Astrocyte of the cerebellum (primary cell): ENCODE measurements around the gene DYNC1I1.

Experiments
- DNase-seq: peaks from one replicate; pipeline ENCODE4 v3.0.0-alpha.2; 2011; ENCODE audit warnings: low read depth
- H3K4me3 ChIP-seq: 2 replicates; pipeline ENCODE4 v1.5.1; 2011; ENCODE audit warnings: mild to moderate bottlenecking, low read depth, low read length, moderate library complexity
- CTCF ChIP-seq: IDR thresholded peaks from 2 replicates; pipeline ENCODE4 v1.5.1; 2012; ENCODE audit warnings: low read length, low read depth, moderate library complexity, mild to moderate bottlenecking; ENCODE audit errors: missing control alignments
- in situ Hi-C: cut with HindIII; loops from 2 replicates; pipeline ENCODE4 v1.10.0; 2017; ENCODE audit warnings: low sequenced_read_pairs

The DYNC1I1 gene

GRCh38 chr7:95840953-95841950, 68.9 kb downstream of the DYNC1I1 start:
- TF ChIP-seq CTCF: peak; percentile 12
- no peak overlapping the region for H3K4me3 ChIP-seq
- DNase-seq: no peak
- in situ Hi-C loops: no loop called here

GRCh38 chr7:95843286-95843685, 70.9 kb downstream of the DYNC1I1 start:
- in situ Hi-C loops: no loop called here
- peak; percentile 8 for TF ChIP-seq CTCF
- DNase-seq: no peak
- no peak overlapping the region for H3K4me3 ChIP-seq

- no peak for TF ChIP-seq CTCF
- no peak overlapping the region for H3K4me3 ChIP-seq
- DNase-seq: no peak
- in situ Hi-C loops: no loop called here
Measured at GRCh38 chr7:95845007-95845406, 72.7 kb downstream of the DYNC1I1 start.

GRCh38 chr7:95847061-95847460, 74.7 kb downstream of the DYNC1I1 start:
- in situ Hi-C loops: no loop called here
- no peak overlapping the region for H3K4me3 ChIP-seq
- no peak for TF ChIP-seq CTCF
- no peak for DNase-seq

- TF ChIP-seq CTCF: no peak
- peak; percentile 45 for DNase-seq
- in situ Hi-C loops: no loop called here
- H3K4me3 ChIP-seq: no peak overlapping the region
Measured at GRCh38 chr7:95859429-95859828, 87.1 kb downstream of the DYNC1I1 start.

- TF ChIP-seq CTCF: no peak
- in situ Hi-C loops: no loop called here
- no peak overlapping the region for H3K4me3 ChIP-seq
- no peak for DNase-seq
Measured at GRCh38 chr7:95861041-95861440, 88.7 kb downstream of the DYNC1I1 start.
